Cardiac muscle cell (in vitro differentiated cells and primary cell): Measurements from ENCODE around the gene SLC27A5. TPM values are rescaled to one million over a fixed set of nuclear protein-coding genes. Genes with fewer than 3 reads are reported as not detected.

ENCODE experiments used
- DNase-seq, 2 donors: peaks; one replicate each; pipeline versions ENCODE4 v3.0.0 to v3.0.0-alpha.2; 2010 to 2017; ENCODE audit warnings: low read depth in 1 of 2, low spot score in 1 of 2
- H3K27ac ChIP-seq: fragments of 200-600 bp; sonication (generic); 2 replicates; pipeline ENCODE4 v1.5.1; 2016
- H3K27me3 ChIP-seq: fragments of 200-600 bp; sonication (generic); 2 replicates; pipeline ENCODE4 v1.6.0; 2016; ENCODE audit warnings: control low read depth
- H3K36me3 ChIP-seq: fragments of 200-600 bp; sonication (generic); 2 replicates; pipeline ENCODE4 v1.5.1; 2016; ENCODE audit warnings: control low read depth
- H3K4me1 ChIP-seq: fragments of 200-600 bp; sonication (generic); 2 replicates; pipeline ENCODE4 v1.8.1; 2017; ENCODE audit warnings: low read depth, mild to moderate bottlenecking, mixed run types
- H3K4me3 ChIP-seq: fragments of 200-600 bp; sonication (generic); 2 replicates; pipeline ENCODE4 v1.5.1; 2016; ENCODE audit warnings: mild to moderate bottlenecking
- H3K9me3 ChIP-seq: fragments of 200-600 bp; sonication (generic); 2 replicates; pipeline ENCODE4 v1.5.1; 2017; ENCODE audit warnings: low read depth, mild to moderate bottlenecking, control low read depth
- CTCF ChIP-seq: IDR thresholded peaks from 2 replicates; pipeline ENCODE4 v1.5.1; 2012; ENCODE audit warnings: low read depth, mild to moderate bottlenecking, low read length
- polyA plus RNA-seq: library from polyadenylated mRNA; unstranded; fragments of >200 nt; fragmentation: Nextera tagmentation; extraction: Ambion mirVana; gene quantifications from 2 replicates; pipeline ENCODE4 v1.2.1, GENCODE V29; 2016
- total RNA-seq: library from RNA; depleted of rRNA; stranded (reverse); fragments of >200 nt; gene quantifications from 2 replicates; pipeline ENCODE4 v1.2.3, GENCODE V29; 2016

Gene SLC27A5
- total and polyA plus RNA-seq, 2 experiments from 2014 or later = 22.5 to 23.9 TPM

GRCh38 chr19:58518256-58519086 is 6.7 kb upstream of the SLC27A5 start:
- TF ChIP-seq CTCF = no peak
- H3K27me3 ChIP-seq = no peaks in the 10 kb centered on the region
- H3K4me3 ChIP-seq = peak overlapping the region; percentile 76
- H3K36me3 ChIP-seq = peaks cover 13% of the 10 kb centered on the region
- H3K9me3 ChIP-seq = no peaks in the 10 kb centered on the region
- H3K4me1 ChIP-seq = peaks cover 15% of the 10 kb centered on the region
- peak overlapping the region; percentile 92 for H3K27ac ChIP-seq
- DNase-seq = no peak

- H3K27ac ChIP-seq = peak overlapping the region; percentile 92
- H3K4me1 ChIP-seq = peaks cover 15% of the 10 kb centered on the region
- H3K9me3 ChIP-seq = no peaks in the 10 kb centered on the region
- DNase-seq = no peak
- no peak for TF ChIP-seq CTCF
- H3K4me3 ChIP-seq = no peak overlapping the region
- H3K27me3 ChIP-seq = no peaks in the 10 kb centered on the region
- peaks cover 13% of the 10 kb centered on the region for H3K36me3 ChIP-seq
These were observed 5.4 kb upstream of the SLC27A5 start for GRCh38 chr19:58516964-58517833.

GRCh38 chr19:58516246-58516836 is 4.5 kb upstream of the SLC27A5 start:
- Histone ChIP-seq H3K27me3 (no peaks in the 10 kb centered on the region), H3K9me3 (no peaks in the 10 kb centered on the region), H3K4me1 (peaks cover 15% of the 10 kb centered on the region), H3K36me3 (peaks cover 13% of the 10 kb centered on the region), H3K27ac (no peak overlapping the region), H3K4me3 (no peak overlapping the region)
- no peak for DNase-seq
- TF ChIP-seq CTCF = no peak

GRCh38 chr19:58515259-58515658 is 3.5 kb upstream of the SLC27A5 start:
- DNase-seq = no peak
- Histone ChIP-seq H3K9me3 (no peaks in the 10 kb centered on the region), H3K4me1 (peaks cover 11% of the 10 kb centered on the region), H3K4me3 (no peak overlapping the region), H3K27me3 (no peaks in the 10 kb centered on the region), H3K27ac (no peak overlapping the region), H3K36me3 (peaks cover 13% of the 10 kb centered on the region)
- TF ChIP-seq CTCF = no peak

GRCh38 chr19:58514564-58515022 is 2.8 kb upstream of the SLC27A5 start:
- Histone ChIP-seq H3K9me3 (no peaks in the 10 kb centered on the region), H3K4me1 (peaks cover 10% of the 10 kb centered on the region), H3K27ac (no peak overlapping the region), H3K36me3 (peaks cover 13% of the 10 kb centered on the region), H3K4me3 (peak overlapping the region; percentile 36), H3K27me3 (no peaks in the 10 kb centered on the region)
- no peak for TF ChIP-seq CTCF
- no peak for DNase-seq
